ENCODE results near the gene SMIM14.

DNA sequence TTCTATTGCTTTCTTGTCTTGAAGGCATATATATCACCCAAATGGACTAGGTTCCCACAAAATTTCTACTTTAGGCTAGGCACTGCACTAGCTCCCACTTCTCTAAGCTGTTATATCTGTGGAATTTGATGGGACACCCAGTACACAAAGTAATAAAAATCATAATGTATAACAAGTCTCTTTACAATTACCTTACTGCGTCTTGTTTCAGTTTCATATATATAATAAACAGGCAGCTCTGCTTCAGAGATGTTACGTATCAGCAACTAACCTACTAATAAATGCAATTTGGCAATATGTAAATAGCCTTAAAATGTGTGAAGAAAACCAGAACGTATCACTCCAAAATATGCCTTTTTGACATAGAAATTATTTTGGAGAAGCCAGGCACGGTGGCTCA is 69.5 kb downstream of the SMIM14 start:
- TF ChIP-seq, protein P1, sequence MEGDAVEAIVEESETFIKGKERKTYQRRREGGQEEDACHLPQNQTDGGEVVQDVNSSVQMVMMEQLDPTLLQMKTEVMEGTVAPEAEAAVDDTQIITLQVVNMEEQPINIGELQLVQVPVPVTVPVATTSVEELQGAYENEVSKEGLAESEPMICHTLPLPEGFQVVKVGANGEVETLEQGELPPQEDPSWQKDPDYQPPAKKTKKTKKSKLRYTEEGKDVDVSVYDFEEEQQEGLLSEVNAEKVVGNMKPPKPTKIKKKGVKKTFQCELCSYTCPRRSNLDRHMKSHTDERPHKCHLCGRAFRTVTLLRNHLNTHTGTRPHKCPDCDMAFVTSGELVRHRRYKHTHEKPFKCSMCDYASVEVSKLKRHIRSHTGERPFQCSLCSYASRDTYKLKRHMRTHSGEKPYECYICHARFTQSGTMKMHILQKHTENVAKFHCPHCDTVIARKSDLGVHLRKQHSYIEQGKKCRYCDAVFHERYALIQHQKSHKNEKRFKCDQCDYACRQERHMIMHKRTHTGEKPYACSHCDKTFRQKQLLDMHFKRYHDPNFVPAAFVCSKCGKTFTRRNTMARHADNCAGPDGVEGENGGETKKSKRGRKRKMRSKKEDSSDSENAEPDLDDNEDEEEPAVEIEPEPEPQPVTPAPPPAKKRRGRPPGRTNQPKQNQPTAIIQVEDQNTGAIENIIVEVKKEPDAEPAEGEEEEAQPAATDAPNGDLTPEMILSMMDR (IDR thresholded peaks at IDR 0.05; ENCODE audit: low read depth, low read length), result no peak
- TF ChIP-seq, protein P2, sequence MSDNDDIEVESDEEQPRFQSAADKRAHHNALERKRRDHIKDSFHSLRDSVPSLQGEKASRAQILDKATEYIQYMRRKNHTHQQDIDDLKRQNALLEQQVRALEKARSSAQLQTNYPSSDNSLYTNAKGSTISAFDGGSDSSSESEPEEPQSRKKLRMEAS (IDR thresholded peaks at IDR 0.05; ENCODE audit: low read depth, low read length), result no peak
